ENCODE results near the gene RAB5B. TPM values are rescaled to one million over a fixed set of nuclear protein-coding genes. Genes with fewer than 3 reads are reported as not detected.
A peak's percentile ranks its signal among the peaks of the same experiment; 100 is the strongest.

The RAB5B gene
- total and polyA plus RNA-seq, 9 donors = 60.4 to 217 (median 117) TPM

GRCh38 chr12:56029666-56030293, 55.9 kb downstream of the RAB5B start:
- intact Hi-C loops (cut with DNase I) = no loop called here
- H3K27ac ChIP-seq = no peak overlapping the region
- H3K9me3 ChIP-seq = no peaks in the 10 kb centered on the region
- H3K4me1 ChIP-seq (ENCODE audit: insufficient read depth) = no peaks in the 10 kb centered on the region
- TF ChIP-seq, protein P1, sequence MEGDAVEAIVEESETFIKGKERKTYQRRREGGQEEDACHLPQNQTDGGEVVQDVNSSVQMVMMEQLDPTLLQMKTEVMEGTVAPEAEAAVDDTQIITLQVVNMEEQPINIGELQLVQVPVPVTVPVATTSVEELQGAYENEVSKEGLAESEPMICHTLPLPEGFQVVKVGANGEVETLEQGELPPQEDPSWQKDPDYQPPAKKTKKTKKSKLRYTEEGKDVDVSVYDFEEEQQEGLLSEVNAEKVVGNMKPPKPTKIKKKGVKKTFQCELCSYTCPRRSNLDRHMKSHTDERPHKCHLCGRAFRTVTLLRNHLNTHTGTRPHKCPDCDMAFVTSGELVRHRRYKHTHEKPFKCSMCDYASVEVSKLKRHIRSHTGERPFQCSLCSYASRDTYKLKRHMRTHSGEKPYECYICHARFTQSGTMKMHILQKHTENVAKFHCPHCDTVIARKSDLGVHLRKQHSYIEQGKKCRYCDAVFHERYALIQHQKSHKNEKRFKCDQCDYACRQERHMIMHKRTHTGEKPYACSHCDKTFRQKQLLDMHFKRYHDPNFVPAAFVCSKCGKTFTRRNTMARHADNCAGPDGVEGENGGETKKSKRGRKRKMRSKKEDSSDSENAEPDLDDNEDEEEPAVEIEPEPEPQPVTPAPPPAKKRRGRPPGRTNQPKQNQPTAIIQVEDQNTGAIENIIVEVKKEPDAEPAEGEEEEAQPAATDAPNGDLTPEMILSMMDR (IDR thresholded peaks at IDR 0.05) = peak; percentile 14 to 48 (median 28)
- TF ChIP-seq POLR2A (IDR thresholded peaks at IDR 0.05) (no peak), EP300 (IDR thresholded peaks at IDR 0.05) (no peak)
- H3K4me3 ChIP-seq = no peak overlapping the region
- H3K27me3 ChIP-seq = no peaks in the 10 kb centered on the region
- 72 to 76% (median 74%) methylated on average over 6 of the region's 6 CpGs for WGBS, 3 donors
- no peaks in the 10 kb centered on the region for H3K36me3 ChIP-seq
- peak in 2 of 5 donors; percentile 44 to 52 for DNase-seq

- 68 to 91% (median 82%) methylated on average over 1 of the region's 1 CpG for WGBS, 3 donors
- intact Hi-C loops (cut with DNase I) = no loop called here
- H3K9me3 ChIP-seq = no peaks in the 10 kb centered on the region
- H3K36me3 ChIP-seq = no peaks in the 10 kb centered on the region
- H3K4me3 ChIP-seq = no peak overlapping the region
- no peaks in the 10 kb centered on the region for H3K27me3 ChIP-seq
- no peak for DNase-seq
- TF ChIP-seq EP300 (IDR thresholded peaks at IDR 0.05) (no peak), POLR2A (IDR thresholded peaks at IDR 0.05) (no peak)
- TF ChIP-seq, protein P1 (IDR thresholded peaks at IDR 0.05) = no peak
- no peaks in the 10 kb centered on the region for H3K4me1 ChIP-seq (ENCODE audit: insufficient read depth)
- H3K27ac ChIP-seq = no peak overlapping the region
These were observed 58.1 kb downstream of the RAB5B start for GRCh38 chr12:56031987-56032386.

GRCh38 chr12:56034586-56035332, 60.9 kb downstream of the RAB5B start:
- intact Hi-C loops (cut with DNase I) = loop anchor here in 1 of 4 donors (5.0 kb wide), 1 partner anchor 37 kb away; the partner anchor contains the start of gene SUOX
- 74 to 79% (median 77%) methylated on average over 21 of the region's 21 CpGs for WGBS, 3 donors
- Histone ChIP-seq H3K36me3 (no peaks in the 10 kb centered on the region), H3K4me3 (no peak overlapping the region), H3K9me3 (no peaks in the 10 kb centered on the region), H3K4me1 (ENCODE audit: insufficient read depth) (no peaks in the 10 kb centered on the region), H3K27ac (no peak overlapping the region), H3K27me3 (no peaks in the 10 kb centered on the region)
- TF ChIP-seq, protein P1 (IDR thresholded peaks at IDR 0.05) = no peak
- TF ChIP-seq EP300 (IDR thresholded peaks at IDR 0.05) (no peak), POLR2A (IDR thresholded peaks at IDR 0.05) (no peak)
- no peak for DNase-seq

GRCh38 chr12:56037161-56037560, 63.3 kb downstream of the RAB5B start:
- Histone ChIP-seq H3K27me3 (no peaks in the 10 kb centered on the region), H3K9me3 (no peaks in the 10 kb centered on the region), H3K4me3 (no peak overlapping the region), H3K27ac (no peak overlapping the region), H3K4me1 (ENCODE audit: insufficient read depth) (no peaks in the 10 kb centered on the region), H3K36me3 (no peaks in the 10 kb centered on the region)
- intact Hi-C loops (cut with DNase I) = loop anchor here in 1 of 4 donors (5.0 kb wide), 1 partner anchor 40 kb away; the partner anchor contains the start of gene SUOX
- TF ChIP-seq, protein P1 (IDR thresholded peaks at IDR 0.05) = no peak
- no peak for TF ChIP-seq POLR2A (IDR thresholded peaks at IDR 0.05)
- no peak for TF ChIP-seq EP300 (IDR thresholded peaks at IDR 0.05)
- DNase-seq = no peak
- WGBS, 3 donors = 72 to 80% (median 78%) methylated on average over 2 of the region's 2 CpGs

Data from ovary (tissue), 9 donors.